MM.1S (cell line): ENCODE data around the gene PDGFA.

Source experiments
- DNase-seq: peaks from one replicate; pipeline ENCODE4 v3.0.0-alpha.2; 2015
- H2AFZ ChIP-seq: fragments of 300-600 bp; sonication (generic); 2 replicates; pipeline ENCODE4 v1.6.0; 2016; ENCODE audit warnings: antibody characterized with exemption, low read length
- H3F3A ChIP-seq: fragments of 300-600 bp; sonication (generic); 2 replicates; pipeline ENCODE4 v1.6.1; 2016; ENCODE audit warnings: mild to moderate bottlenecking, antibody characterized with exemption, low read length, moderate library complexity, mixed read lengths; ENCODE audit not compliant: insufficient read depth
- H3K27ac ChIP-seq: fragments of 300-600 bp; sonication (generic); 2 replicates; pipeline ENCODE4 v1.5.1; 2016; ENCODE audit warnings: mild to moderate bottlenecking, low read length
- H3K27me3 ChIP-seq: fragments of 300-600 bp; sonication (generic); replicated peaks from 2 replicates; pipeline ENCODE4 v1.6.0; 2016; ENCODE audit warnings: low read length; ENCODE audit not compliant: insufficient read depth
- H3K36me3 ChIP-seq: fragments of 300-600 bp; sonication (generic); replicated peaks from 2 replicates; pipeline ENCODE4 v1.6.1; 2016; ENCODE audit warnings: mild to moderate bottlenecking, low read length, mixed read lengths; ENCODE audit not compliant: insufficient read depth
- H3K4me1 ChIP-seq: fragments of 300-600 bp; sonication (generic); 2 replicates; pipeline ENCODE4 v1.6.1; 2016; ENCODE audit warnings: low read length, mixed read lengths
- H3K4me2 ChIP-seq: fragments of 300-600 bp; sonication (generic); 2 replicates; pipeline ENCODE4 v1.6.0; 2016; ENCODE audit warnings: low read depth, low read length
- H3K4me3 ChIP-seq: fragments of 300-600 bp; sonication (generic); 2 replicates; pipeline ENCODE4 v1.5.1; 2016; ENCODE audit warnings: low read length, mixed read lengths
- H3K79me2 ChIP-seq: fragments of 300-600 bp; sonication (generic); 2 replicates; pipeline ENCODE4 v1.6.1; 2016; ENCODE audit warnings: mixed run types, low read length, mixed read lengths
- H3K9ac ChIP-seq: fragments of 300-600 bp; sonication (generic); 2 replicates; pipeline ENCODE4 v1.6.1; 2016; ENCODE audit warnings: low read length, mixed read lengths
- H3K9me2 ChIP-seq: fragments of 300-600 bp; sonication (generic); replicated peaks from 2 replicates; pipeline ENCODE4 v1.6.1; 2016; ENCODE audit warnings: mild to moderate bottlenecking, low read length, mixed read lengths; ENCODE audit not compliant: insufficient read depth
- H3K9me3 ChIP-seq: fragments of 300-600 bp; sonication (generic); replicated peaks from 2 replicates; pipeline ENCODE4 v1.6.1; 2016; ENCODE audit warnings: mild to moderate bottlenecking, low read length, mixed read lengths; ENCODE audit not compliant: insufficient read depth
- H4K20me1 ChIP-seq: fragments of 300-600 bp; sonication (generic); 2 replicates; pipeline ENCODE4 v1.6.1; 2016; ENCODE audit warnings: mild to moderate bottlenecking, low read length, moderate library complexity, mixed read lengths; ENCODE audit not compliant: insufficient read depth
- EZH2 ChIP-seq: fragments of 300-600 bp; sonication (generic); optimal IDR thresholded peaks from 2 replicates; pipeline ENCODE3; 2017; ENCODE audit warnings: low read depth, mild to moderate bottlenecking, antibody characterized with exemption, low read length, mixed read lengths
- EZH2phosphoT487 ChIP-seq: fragments of 300-600 bp; sonication (generic); IDR thresholded peaks from 2 replicates; pipeline ENCODE4 v1.6.1; 2018; ENCODE audit warnings: antibody characterized with exemption, low read length
- TF ChIP-seq, protein P1 (sequence below): fragments of 300-600 bp; sonication (generic); IDR thresholded peaks from 2 replicates; pipeline ENCODE4 v1.5.1; 2016; ENCODE audit warnings: antibody characterized with exemption, low read length, mixed read lengths

PDGFA gene

DNA sequence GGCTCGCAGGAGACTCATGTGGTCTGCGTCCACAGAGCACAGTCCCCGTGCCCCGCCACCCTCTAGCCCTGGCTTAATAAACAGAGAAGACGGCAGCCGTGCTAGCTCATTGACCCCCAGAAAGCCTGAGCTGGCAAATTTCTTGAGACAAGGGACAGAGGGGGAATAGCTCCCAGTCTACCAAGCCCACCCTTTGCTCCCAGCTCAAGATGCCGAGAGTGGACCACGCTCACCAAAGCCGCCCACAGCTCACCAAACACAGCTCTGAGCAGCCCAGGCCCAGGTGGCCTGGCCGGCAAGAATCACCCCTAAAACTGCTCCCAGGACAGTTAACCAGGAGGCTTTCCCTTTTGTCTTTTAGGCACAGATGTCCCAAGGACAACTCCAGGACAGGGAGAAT, 5.4 kb downstream of the PDGFA start:
- no peaks in the 10 kb centered on the region for H3K27me3 ChIP-seq
- H3F3A ChIP-seq = no peaks in the 10 kb centered on the region
- H4K20me1 ChIP-seq = no peaks in the 10 kb centered on the region
- H3K79me2 ChIP-seq = no peaks in the 10 kb centered on the region
- no peak overlapping the region for H3K4me2 ChIP-seq
- H3K27ac ChIP-seq = no peak overlapping the region
- no peak for DNase-seq
- no peak for TF ChIP-seq EZH2phosphoT487
- TF ChIP-seq, protein P1, sequence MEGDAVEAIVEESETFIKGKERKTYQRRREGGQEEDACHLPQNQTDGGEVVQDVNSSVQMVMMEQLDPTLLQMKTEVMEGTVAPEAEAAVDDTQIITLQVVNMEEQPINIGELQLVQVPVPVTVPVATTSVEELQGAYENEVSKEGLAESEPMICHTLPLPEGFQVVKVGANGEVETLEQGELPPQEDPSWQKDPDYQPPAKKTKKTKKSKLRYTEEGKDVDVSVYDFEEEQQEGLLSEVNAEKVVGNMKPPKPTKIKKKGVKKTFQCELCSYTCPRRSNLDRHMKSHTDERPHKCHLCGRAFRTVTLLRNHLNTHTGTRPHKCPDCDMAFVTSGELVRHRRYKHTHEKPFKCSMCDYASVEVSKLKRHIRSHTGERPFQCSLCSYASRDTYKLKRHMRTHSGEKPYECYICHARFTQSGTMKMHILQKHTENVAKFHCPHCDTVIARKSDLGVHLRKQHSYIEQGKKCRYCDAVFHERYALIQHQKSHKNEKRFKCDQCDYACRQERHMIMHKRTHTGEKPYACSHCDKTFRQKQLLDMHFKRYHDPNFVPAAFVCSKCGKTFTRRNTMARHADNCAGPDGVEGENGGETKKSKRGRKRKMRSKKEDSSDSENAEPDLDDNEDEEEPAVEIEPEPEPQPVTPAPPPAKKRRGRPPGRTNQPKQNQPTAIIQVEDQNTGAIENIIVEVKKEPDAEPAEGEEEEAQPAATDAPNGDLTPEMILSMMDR = no peak
- no peak for TF ChIP-seq EZH2
- no peak overlapping the region for H2AFZ ChIP-seq
- no peaks in the 10 kb centered on the region for H3K36me3 ChIP-seq
- H3K9me3 ChIP-seq = no peaks in the 10 kb centered on the region
- H3K9ac ChIP-seq = no peak overlapping the region
- no peaks in the 10 kb centered on the region for H3K4me1 ChIP-seq
- no peak overlapping the region for H3K4me3 ChIP-seq
- H3K9me2 ChIP-seq = no peaks in the 10 kb centered on the region

DNA sequence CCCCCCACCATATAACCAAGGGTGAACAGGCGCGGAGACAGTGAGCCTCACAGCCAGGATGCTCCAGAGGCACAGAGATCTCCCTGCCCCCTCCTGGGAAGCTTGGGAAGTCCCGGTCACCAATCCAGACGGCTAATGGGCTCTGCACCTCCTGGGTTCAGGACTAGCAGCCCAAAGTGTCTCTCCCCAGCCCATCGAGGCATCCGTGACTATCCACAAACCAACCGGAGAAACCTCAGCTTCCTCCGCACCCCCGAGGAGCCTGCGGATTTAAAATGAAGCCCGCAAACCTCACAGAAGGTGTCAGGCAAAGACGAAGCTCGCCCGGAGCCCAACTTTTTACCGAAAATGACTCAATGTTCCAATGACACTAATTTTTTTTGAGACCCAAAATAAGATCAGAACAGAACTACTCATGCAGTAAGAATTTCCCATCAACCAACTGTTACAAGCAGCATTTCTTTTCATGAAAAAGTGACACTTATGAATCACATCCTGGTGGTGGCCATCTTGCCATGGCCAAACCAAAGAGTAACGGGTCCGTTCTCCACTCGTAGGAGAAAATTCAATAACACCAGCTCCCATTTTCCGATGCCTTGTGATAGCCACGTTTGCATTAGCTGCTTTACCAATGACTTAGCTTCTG, 6.0 kb downstream of the PDGFA start:
- H3K4me3 ChIP-seq = no peak overlapping the region
- H3K9me3 ChIP-seq = no peaks in the 10 kb centered on the region
- H4K20me1 ChIP-seq = no peaks in the 10 kb centered on the region
- H3K4me2 ChIP-seq = no peak overlapping the region
- no peak for DNase-seq
- H3K27me3 ChIP-seq = no peaks in the 10 kb centered on the region
- TF ChIP-seq, protein P1 = no peak
- TF ChIP-seq EZH2phosphoT487 (no peak), EZH2 (no peak)
- H3K4me1 ChIP-seq = no peaks in the 10 kb centered on the region
- no peaks in the 10 kb centered on the region for H3K79me2 ChIP-seq
- no peaks in the 10 kb centered on the region for H3F3A ChIP-seq
- H3K9ac ChIP-seq = no peak overlapping the region
- H3K36me3 ChIP-seq = no peaks in the 10 kb centered on the region
- H2AFZ ChIP-seq = no peak overlapping the region
- no peak overlapping the region for H3K27ac ChIP-seq
- no peaks in the 10 kb centered on the region for H3K9me2 ChIP-seq

- H3K27me3 ChIP-seq = no peaks in the 10 kb centered on the region
- TF ChIP-seq, protein P1 = no peak
- TF ChIP-seq EZH2phosphoT487 (no peak), EZH2 (no peak)
Observed at GRCh38 chr7:512541-513311, 6.9 kb downstream of the PDGFA start.

More at GRCh38 chr7:512541-513311, 6.9 kb downstream of the PDGFA start:
- no peaks in the 10 kb centered on the region for H3K9me3 ChIP-seq
- H3K9ac ChIP-seq = no peak overlapping the region
- no peaks in the 10 kb centered on the region for H3K9me2 ChIP-seq
- H3K79me2 ChIP-seq = no peaks in the 10 kb centered on the region
- no peaks in the 10 kb centered on the region for H3F3A ChIP-seq
- no peaks in the 10 kb centered on the region for H3K36me3 ChIP-seq
- no peak for DNase-seq
- H3K27ac ChIP-seq = no peak overlapping the region
- no peak overlapping the region for H3K4me2 ChIP-seq
- no peak overlapping the region for H3K4me3 ChIP-seq
- no peak overlapping the region for H2AFZ ChIP-seq
- no peaks in the 10 kb centered on the region for H3K4me1 ChIP-seq
- H4K20me1 ChIP-seq = no peaks in the 10 kb centered on the region
